ENCODE results near the gene ROGDI. TPM values are rescaled to one million over a fixed set of nuclear protein-coding genes. Genes with fewer than 3 reads are reported as not detected.

Gene ROGDI
- total and polyA plus RNA-seq, 9 of the 15 experiments (the other 6 are each of a cell fraction or from before 2014, with no cell fraction given) = 0.97 to 37.3 (median 16.5) TPM

DNA sequence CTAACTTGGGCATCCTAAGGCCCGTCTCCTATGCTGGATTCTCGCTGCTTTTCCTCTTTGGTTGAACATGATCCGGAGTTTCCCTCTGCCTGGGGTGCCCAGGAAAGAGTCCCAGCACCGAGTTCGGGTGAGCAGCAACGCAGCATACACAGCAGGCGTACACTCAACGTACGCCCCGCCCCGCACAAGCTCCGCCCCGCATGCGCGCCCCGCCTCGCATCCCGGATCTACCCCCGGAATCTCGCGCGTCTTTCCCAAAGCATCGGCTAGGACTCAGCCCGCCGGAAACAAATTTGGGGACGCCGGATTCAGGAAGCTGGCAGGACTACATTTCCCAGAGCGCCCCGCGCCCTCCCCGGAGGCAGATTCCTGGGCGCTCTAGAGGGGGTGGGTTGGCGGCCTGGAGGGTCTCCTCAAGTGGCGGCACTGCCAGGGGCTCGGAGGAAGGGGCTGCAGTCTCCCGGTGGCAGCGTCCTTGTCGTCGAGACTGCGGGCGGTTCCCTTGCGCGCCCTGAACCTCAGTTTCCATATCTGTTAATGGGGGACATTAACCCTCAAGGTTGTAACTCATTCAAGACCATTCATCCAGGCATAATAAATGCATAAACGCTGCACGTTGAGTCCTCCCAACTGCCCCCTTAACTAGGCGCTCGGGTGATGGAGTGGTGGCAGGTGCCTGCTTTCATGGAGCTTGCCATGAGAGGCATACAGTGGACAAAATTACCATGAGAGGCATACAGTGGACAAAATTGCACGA, 33.7 kb downstream of the ROGDI start (continued):
- TF ChIP-seq, protein P1, sequence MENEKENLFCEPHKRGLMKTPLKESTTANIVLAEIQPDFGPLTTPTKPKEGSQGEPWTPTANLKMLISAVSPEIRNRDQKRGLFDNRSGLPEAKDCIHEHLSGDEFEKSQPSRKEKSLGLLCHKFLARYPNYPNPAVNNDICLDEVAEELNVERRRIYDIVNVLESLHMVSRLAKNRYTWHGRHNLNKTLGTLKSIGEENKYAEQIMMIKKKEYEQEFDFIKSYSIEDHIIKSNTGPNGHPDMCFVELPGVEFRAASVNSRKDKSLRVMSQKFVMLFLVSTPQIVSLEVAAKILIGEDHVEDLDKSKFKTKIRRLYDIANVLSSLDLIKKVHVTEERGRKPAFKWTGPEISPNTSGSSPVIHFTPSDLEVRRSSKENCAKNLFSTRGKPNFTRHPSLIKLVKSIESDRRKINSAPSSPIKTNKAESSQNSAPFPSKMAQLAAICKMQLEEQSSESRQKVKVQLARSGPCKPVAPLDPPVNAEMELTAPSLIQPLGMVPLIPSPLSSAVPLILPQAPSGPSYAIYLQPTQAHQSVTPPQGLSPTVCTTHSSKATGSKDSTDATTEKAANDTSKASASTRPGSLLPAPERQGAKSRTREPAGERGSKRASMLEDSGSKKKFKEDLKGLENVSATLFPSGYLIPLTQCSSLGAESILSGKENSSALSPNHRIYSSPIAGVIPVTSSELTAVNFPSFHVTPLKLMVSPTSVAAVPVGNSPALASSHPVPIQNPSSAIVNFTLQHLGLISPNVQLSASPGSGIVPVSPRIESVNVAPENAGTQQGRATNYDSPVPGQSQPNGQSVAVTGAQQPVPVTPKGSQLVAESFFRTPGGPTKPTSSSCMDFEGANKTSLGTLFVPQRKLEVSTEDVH (IDR thresholded peaks at IDR 0.05; ENCODE audit: low read depth, partially characterized antibody) = peak; percentile 39
- TF ChIP-seq DDX20 (tag; IDR thresholded peaks at IDR 0.05; ENCODE audit: low read depth) (no peak), ESRRB (CRISPR knock-in tag; IDR thresholded peaks at IDR 0.05; ENCODE audit: borderline replicate concordance) (no peak), KDM2B (CRISPR knock-in tag; IDR thresholded peaks at IDR 0.05) (no peak), ZNF217 (CRISPR knock-in tag; IDR thresholded peaks at IDR 0.05) (no peak), CBX2 (IDR thresholded peaks at IDR 0.05; ENCODE audit: insufficient read depth, low read length, poor library complexity, severe bottlenecking) (no peak), ZNF165 (CRISPR knock-in tag; IDR thresholded peaks at IDR 0.05; ENCODE audit: borderline replicate concordance) (no peak), ZNF354B (CRISPR knock-in tag; IDR thresholded peaks at IDR 0.05) (no peak), CEBPB (tag; IDR thresholded peaks at IDR 0.05) (no peak), NKRF (IDR thresholded peaks at IDR 0.05; ENCODE audit: borderline replicate concordance) (peak; percentile 14; the same call in 1 of the 2 replicates), TAF9B (IDR thresholded peaks at IDR 0.05; ENCODE audit: partially characterized antibody) (no peak), RNF2 (IDR thresholded peaks at IDR 0.05) (no peak), ZNF518B (CRISPR knock-in tag; IDR thresholded peaks at IDR 0.05) (no peak), NEUROD1 (IDR thresholded peaks at IDR 0.05; ENCODE audit: borderline replicate concordance, low read depth, low read length, partially characterized antibody) (peak; percentile 27), ZNF696 (CRISPR knock-in tag; conservative IDR thresholded peaks at IDR 0.05) (no peak), SIX5 (IDR thresholded peaks at IDR 0.05; ENCODE audit: borderline replicate concordance in 1 of 2, insufficient read depth in 1 of 2, low read depth in 1 of 2, low read length in 2 of 2) (peak; percentile 63 to 69), ARID1B (IDR thresholded peaks at IDR 0.05) (no peak), U2AF1 (optimal IDR thresholded peaks at IDR 0.05; ENCODE audit: low read depth, low read length) (no peak), SLC30A9 (CRISPR knock-in tag; IDR thresholded peaks at IDR 0.05) (no peak), GTF2E2 (tag; IDR thresholded peaks at IDR 0.05) (no peak)

Data from K562 (cell line).